Erythroblast (primary cell): ENCODE results near the gene NFATC1.

Experiments used
- DNase-seq, 2 experiments: peaks; one replicate each; lab custom pipeline; 2025; lab: John Stamatoyannopoulos, UW
- GATA1 ChIP-seq: IDR thresholded peaks from 2 replicates; pipeline ENCODE4 v1.6.1; 2011; ENCODE audit warnings: low read depth, mild to moderate bottlenecking, control low read depth, low read length, moderate library complexity
- POLR2A ChIP-seq: IDR thresholded peaks from 2 replicates; pipeline ENCODE4 v1.6.1; 2011; ENCODE audit warnings: mild to moderate bottlenecking, low read length

The NFATC1 gene

DNA sequence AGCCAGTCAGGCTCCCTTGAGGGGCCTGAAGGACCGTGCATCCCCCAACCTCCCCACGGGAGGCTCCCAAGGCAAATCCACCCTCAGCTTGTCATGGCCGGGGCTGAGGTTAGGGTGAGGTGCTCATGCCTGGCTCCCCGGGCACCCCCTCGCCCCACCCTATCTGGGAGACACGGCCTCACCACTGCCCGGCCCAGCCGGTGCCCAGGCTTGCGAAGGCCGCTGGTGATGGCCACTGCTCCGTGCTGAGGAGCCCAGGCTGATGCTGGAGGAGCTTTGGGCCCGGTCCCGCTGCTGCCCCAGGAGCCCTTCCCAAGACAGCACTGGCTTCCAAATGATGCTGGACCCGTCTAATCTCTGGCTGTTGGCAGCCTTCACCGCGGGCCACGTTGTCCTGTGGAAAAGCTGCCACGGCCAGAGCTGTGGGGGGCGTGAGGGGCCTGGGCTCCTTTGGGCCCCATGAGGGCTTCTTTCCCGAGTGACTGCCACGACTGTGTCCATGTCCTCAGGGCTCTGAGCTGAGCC is 148.2 kb downstream of the NFATC1 start:
- no peak for DNase-seq
- TF ChIP-seq POLR2A = no peak
- TF ChIP-seq GATA1 = no peak

DNA sequence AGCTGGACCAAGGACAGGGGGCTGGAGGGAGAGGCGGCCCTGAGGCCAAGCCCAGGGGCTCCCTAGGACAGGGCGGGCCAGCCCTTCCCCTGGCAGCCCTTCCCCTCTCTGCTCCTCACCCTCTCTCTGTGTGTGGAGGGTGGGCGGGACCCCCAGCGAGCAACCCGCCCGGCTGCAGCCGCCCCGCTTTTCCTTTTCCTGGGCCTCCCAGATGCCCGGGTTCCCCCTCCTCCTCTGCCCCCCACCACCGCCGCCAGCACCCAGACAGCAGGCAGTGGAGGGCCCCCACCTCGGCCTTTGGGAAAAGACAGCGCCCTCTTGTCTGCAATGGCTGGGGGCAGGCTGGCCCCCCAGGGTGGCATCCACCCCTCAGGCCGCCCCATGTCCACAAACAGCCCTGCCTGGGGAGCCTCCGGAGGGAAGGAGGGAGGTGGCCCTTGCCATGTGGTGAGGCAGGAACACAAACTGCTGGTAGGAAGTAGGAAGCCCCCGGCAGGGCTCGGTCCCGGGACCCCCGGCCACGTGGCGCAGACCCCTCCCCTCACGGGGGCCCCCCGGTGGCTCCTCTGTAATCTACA is 148.7 kb downstream of the NFATC1 start:
- DNase-seq = no peak
- TF ChIP-seq POLR2A (no peak), GATA1 (no peak)

DNA sequence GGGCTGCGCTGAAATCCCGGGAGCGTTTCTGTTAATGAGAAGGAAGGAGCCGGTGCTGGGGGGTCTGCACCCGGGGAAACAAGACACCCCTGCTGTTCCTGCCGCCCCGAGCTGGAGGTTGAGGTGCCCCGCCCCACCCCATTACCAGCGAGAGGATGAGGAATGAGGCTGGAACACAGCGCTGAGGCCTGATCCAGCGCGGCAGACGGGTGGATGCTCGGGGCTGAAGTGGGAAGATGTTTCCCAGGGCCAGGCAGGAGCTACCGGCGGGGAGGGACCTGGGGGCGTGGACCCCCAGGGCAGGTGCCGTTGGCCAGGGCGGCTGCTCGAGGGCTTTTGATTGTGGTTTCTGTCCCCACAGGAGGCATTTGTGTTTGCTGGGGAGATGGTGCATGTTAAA is 149.5 kb downstream of the NFATC1 start:
- DNase-seq = no peak
- TF ChIP-seq GATA1 = no peak
- no peak for TF ChIP-seq POLR2A

DNA sequence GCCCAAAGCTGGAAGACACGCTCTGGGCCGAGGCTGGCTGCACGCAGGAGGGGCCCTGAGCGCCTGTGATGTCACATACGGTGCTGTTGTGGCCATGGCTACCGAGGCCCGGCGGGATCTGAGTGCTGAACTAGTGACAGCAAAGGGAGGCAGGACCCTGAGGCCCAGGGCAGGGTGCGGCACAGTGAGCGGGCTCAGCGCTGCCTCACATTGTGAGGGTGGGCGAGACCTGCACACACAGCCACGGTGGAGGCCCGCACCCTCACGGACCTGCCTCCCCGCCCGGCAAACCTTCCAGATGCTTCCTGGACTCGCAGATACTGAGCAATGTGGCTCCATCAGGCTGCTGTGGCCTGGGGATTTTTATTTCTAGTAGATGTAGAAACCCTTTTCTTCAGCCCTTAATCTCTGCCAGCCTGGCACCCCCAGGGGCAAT is 150.0 kb downstream of the NFATC1 start:
- no peak for TF ChIP-seq GATA1
- TF ChIP-seq POLR2A = no peak
- DNase-seq = no peak

DNA sequence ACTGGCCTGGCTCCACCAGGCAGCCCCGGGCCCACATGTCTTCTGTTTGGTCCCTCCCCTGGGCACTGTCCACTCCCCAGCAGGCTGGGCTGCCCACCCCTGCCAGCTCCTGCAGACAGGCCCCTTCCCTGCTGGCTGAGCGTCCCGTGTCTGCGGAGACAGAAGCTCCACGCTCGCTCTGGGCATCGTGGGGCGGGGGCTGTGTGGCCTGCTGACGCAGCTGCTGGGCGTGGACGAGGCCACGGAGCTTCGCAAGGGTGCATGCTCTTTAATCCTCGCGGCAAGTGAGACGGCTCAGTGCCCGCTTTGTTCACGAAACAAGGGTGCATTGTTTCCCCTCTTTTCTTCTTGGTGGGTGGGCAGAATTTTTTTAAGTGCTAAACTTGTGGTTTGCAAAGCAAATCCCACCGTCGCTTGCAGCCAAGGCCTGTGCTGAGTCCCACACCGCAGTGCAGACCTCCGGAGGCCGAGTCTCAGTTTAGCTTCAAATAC is 151.1 kb downstream of the NFATC1 start:
- DNase-seq = no peak
- TF ChIP-seq GATA1 (no peak), POLR2A (no peak)

GRCh38 chr18:79547413-79548076 is 151.8 kb downstream of the NFATC1 start:
- DNase-seq = no peak
- TF ChIP-seq GATA1 (no peak), POLR2A (no peak)

DNA sequence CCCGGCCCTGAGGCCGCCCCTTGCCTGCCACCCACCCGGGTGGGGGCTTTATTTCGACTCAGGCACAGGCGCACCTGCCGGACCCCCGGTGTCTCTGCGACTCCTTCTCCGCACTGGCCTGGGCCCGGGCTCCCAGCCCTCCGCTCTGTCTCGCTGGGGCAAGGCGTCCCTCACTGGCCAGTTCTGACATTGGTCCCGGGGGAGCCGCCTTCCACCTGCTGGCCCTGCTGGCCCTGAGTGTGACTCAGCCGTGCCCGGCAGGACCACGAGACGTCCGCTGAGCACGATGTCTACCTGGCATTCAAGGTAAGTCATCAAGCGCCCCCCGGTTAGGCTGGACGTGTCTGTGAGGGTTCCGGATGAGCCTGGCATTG is 152.3 kb downstream of the NFATC1 start:
- no peak for DNase-seq
- TF ChIP-seq GATA1 (no peak), POLR2A (no peak)

DNA sequence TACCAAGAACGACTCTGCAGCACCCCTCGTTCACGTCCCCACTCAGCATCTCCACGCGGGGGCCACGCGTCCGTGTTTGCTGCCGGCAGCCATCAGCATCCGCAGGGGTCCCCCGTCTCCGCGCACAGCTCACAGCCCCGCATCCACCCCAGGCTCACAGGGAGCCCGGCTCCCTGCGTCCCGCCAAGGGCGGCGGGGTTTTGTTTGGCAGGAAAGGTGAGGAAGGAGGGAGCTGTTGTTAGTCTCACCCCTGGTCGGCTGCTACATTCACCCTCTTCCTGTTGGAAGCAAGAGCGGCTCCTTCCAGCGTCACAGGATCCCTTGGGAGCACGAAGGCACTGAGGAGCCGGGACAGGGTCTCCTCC is 152.9 kb downstream of the NFATC1 start:
- no peak for TF ChIP-seq POLR2A
- no peak for TF ChIP-seq GATA1
- no peak for DNase-seq

DNA sequence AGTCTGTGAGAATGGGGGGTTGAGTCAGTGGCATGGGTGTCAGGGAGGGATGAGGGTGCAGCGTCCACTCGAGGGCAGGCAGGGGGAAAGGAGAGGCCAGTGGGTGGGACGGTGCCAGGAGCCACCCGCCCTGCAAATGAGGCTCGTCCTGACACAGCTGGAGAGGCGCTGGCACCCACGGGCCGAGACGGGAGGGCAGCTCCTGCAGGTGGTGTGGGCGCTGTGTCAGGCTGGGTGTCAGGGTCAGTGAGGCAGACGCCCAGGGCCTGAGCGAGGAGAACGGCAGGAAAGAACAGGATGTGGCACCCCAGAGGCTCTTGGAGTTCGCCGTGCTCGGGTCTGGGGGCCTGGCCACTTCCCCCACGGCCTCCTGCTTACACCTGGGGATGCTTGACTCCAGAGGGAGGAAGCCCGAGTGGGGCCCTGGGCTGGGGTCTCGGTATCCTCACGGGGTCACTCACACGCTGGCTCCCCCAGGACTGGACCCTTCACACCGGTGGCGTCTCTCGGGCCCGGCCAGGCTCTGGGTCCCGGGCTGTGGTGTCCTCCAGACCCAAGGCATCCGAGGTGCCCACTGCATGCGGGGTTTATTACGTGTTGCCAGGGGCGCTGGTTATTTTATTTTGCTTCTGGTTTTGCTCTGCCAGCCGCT is 153.4 kb downstream of the NFATC1 start:
- no peak for DNase-seq
- TF ChIP-seq POLR2A = no peak
- TF ChIP-seq GATA1 = no peak

DNA sequence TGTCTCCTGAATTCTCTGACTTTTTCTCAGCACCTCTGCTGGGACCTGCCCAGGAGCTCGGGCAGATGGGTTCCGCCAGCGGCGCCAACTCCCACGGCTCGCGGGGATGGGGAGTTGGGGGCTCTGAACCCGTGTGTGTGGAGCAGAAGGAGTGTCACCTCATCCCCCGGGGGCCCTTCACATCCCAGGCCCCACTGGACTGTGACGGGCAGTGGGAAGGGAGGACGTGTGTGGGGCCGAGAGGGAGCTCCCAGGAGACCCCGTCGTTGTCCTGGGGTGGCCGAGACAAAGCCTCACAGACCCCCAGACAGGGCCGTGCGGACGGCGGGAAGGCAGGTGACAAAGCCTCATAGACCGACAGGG is 153.9 kb downstream of the NFATC1 start:
- DNase-seq = no peak
- no peak for TF ChIP-seq GATA1
- no peak for TF ChIP-seq POLR2A

DNA sequence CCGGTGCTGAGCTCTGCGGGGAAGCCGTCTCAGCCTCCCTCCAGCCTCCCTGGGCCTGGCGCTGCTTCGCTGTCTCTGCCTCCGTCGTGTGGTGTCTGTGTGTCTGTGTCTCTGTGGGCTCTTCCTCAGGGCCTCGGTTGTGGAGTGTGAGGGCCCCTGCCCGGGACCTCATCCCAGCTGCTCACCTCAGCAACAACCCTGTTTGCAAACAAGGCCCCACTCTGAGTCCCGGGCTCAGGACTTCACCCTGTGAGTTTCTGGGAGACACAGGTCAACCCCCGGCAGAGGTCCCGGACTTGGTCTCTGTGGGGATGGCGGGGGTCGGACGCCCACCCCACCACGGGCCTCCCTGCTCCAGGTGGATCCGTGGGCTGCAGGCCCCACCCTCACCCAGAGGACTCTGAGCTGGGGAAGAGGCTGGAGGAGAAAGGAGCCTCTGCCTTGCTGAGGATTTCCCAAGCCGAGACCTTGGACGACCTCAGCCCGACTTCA is 156.5 kb downstream of the NFATC1 start:
- TF ChIP-seq GATA1 = no peak
- no peak for DNase-seq

DNA sequence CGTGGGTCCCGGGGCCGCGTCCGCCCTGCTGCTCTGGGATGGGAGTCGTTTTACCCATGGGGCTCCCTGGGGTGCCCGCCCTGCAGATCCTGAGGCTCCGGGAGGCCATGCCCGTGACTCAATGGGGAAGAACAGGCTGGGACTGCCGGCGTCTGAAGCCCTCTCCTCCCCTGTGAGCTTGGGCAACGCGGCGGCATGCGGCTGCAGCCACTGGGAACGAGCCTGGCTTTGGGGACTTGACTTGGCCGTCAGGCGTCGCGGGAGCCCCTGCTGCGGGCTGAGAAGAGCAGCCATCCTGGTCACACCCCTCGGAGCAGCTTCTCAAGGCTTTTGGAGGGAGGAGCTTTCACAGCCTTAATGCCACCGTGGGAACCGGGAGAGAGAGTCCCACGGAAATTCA is 157.0 kb downstream of the NFATC1 start:
- no peak for TF ChIP-seq POLR2A
- TF ChIP-seq GATA1 = no peak
- no peak for DNase-seq

DNA sequence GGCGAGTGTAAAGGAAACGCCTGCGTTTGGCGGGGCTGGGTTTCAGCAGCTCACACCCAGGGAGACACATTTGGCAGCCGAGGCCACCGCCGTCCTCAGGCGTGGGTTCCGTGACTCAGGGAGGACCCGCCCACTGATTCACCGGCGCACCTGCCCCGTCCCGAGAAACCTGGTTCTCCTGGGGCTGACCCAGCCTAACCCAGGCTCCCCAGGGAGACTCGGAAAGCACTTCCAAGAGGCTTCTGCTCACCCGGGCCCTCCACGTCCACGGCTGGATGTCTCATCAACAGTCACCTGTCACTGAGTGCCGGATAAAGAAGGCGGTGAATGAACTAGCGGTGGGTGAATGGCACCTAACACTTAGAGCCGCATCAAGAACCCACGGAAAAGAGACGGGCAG is 157.4 kb downstream of the NFATC1 start:
- TF ChIP-seq GATA1 (no peak), POLR2A (no peak)
- no peak for DNase-seq

DNA sequence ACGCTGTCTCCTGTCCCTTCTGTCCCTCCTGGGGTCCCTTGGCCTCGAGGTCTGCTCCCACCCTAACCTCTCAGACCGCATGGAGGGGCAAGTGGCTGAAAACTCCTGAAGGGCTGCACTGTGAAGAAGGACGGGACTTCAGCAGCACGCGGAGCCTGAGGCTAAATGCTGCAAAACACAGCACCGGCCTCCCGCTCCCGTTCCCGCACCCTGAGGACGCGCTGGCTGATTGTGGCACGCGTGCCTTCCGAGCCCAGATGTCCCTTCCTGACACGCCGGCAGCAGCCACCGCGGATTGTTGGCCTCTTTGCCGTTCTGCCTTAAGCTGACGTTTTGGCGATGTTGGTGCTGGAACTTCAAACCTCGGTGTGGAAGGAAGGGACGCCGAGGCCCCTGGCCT is 158.0 kb downstream of the NFATC1 start:
- no peak for DNase-seq
- no peak for TF ChIP-seq POLR2A
- no peak for TF ChIP-seq GATA1

DNA sequence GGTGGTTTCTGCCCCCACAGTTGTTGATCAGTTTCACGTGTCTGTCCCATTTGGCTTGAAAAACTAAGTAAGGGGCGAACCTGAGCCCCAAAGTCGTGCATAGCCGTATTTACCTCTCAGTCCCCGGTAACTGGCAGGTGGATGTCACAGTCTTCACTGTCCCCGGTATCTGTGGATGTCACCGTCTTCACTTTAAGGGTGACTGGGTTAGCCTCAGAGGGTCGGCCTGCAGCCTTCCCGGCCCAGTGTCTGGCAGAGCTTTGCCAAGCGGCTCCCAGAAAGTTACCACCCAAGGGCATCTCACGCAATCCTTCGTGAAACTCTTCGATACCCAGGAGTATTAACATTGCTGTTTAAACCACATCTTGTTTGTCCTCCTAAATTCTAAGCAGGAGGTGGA is 158.6 kb downstream of the NFATC1 start:
- no peak for TF ChIP-seq POLR2A
- TF ChIP-seq GATA1 = no peak
- DNase-seq = no peak
